ENCODE measurements around the gene TBL1XR1.

- TF ChIP-seq GATA2 (IDR thresholded peaks at IDR 0.05; ENCODE audit: low read depth, low read length): no peak
- no peak for TF ChIP-seq GATA3 (IDR thresholded peaks at IDR 0.05; ENCODE audit: low read depth, low read length)
These were observed 12.2 kb upstream of the TBL1XR1 start for GRCh38 chr3:177209509-177209908.

Measured in SH-SY5Y (cell line).